Cardiac fibroblast (primary cell): ENCODE data around the gene ANXA7.
A peak's percentile ranks its signal among the peaks of the same experiment; 100 is the strongest.
"Not testable (repeated sequence)": the region's sequence is repeated elsewhere in the genome, so short reads cannot be mapped to it uniquely, and the experiment has no call there.

Source experiments
- DNase-seq, 2 donors: peaks; one replicate each; pipeline versions ENCODE4 v3.0.0 to v3.0.0-alpha.2; 2010; ENCODE audit warnings: low read depth in 2 of 2
- H3K4me3 ChIP-seq, 2 donors: replicated peaks in 1 of 2; 1 replicate in 1 of 2; 2 replicates in 1 of 2; pipeline ENCODE4 v1.5.1; 2011; ENCODE audit warnings: low read depth in 2 of 2, low read length in 2 of 2, mild to moderate bottlenecking in 2 of 2, moderate library complexity in 1 of 2
- CTCF ChIP-seq: IDR thresholded peaks from one replicate; pipeline ENCODE4 v1.5.1; 2011; ENCODE audit warnings: low read depth, mild to moderate bottlenecking, low read length, inconsistent platforms

The ANXA7 gene

GRCh38 chr10:73357166-73357565 is 56.7 kb downstream of the ANXA7 start:
- no peak for TF ChIP-seq CTCF
- no peak overlapping the region for H3K4me3 ChIP-seq

GRCh38 chr10:73344269-73344668 is 69.6 kb downstream of the ANXA7 start:
- no peak for DNase-seq
- no peak for TF ChIP-seq CTCF
- H3K4me3 ChIP-seq: no peak overlapping the region

More at GRCh38 chr10:73357166-73357565, 56.7 kb downstream of the ANXA7 start:
- peak in 1 of 2 donors; percentile 43 for DNase-seq

GRCh38 chr10:73340121-73340520 is 73.7 kb downstream of the ANXA7 start:
- H3K4me3 ChIP-seq: no peak overlapping the region
- DNase-seq: no peak
- TF ChIP-seq CTCF: no peak

- TF ChIP-seq CTCF: no peak
- DNase-seq: no peak
- H3K4me3 ChIP-seq: no peak overlapping the region
Observed at GRCh38 chr10:73339436-73339835, 74.4 kb downstream of the ANXA7 start.

- no peak for TF ChIP-seq CTCF
- H3K4me3 ChIP-seq: no peak overlapping the region
- peak in 1 of 2 donors; percentile 9 for DNase-seq
Observed at GRCh38 chr10:73338801-73339368, 75.0 kb downstream of the ANXA7 start.

GRCh38 chr10:73333202-73333601 is 80.7 kb downstream of the ANXA7 start:
- no peak for TF ChIP-seq CTCF
- no peak for DNase-seq

GRCh38 chr10:73332379-73332778 is 81.5 kb downstream of the ANXA7 start:
- H3K4me3 ChIP-seq: no peak overlapping the region
- TF ChIP-seq CTCF: no peak
- DNase-seq: no peak

More at GRCh38 chr10:73333202-73333601, 80.7 kb downstream of the ANXA7 start:
- no peak overlapping the region for H3K4me3 ChIP-seq

GRCh38 chr10:73328523-73328922 is 85.3 kb downstream of the ANXA7 start:
- DNase-seq, H3K4me3 ChIP-seq: not testable (repeated sequence)

GRCh38 chr10:73325290-73325689 is 88.6 kb downstream of the ANXA7 start:
- H3K4me3 ChIP-seq, DNase-seq: not testable (repeated sequence)
